Osteocyte (in vitro differentiated cells): ENCODE results near the gene TMEM121. TPM values are rescaled to one million over a fixed set of nuclear protein-coding genes. Genes with fewer than 3 reads are reported as not detected.

Source experiments
- DNase-seq: peaks from one replicate; pipeline ENCODE4 v3.0.0; 2021; ENCODE audit warnings: mixed read lengths; ENCODE audit not compliant: unreplicated experiment; ENCODE audit errors: extremely low spot score
- H3K27ac Mint-ChIP-seq: one replicate; pipeline ENCODE4 v1.8.0; 2021; ENCODE audit warnings: mild to moderate bottlenecking, mixed read lengths; ENCODE audit not compliant: unreplicated experiment
- H3K27me3 Mint-ChIP-seq: one replicate; pipeline ENCODE4 v1.8.0; 2021; ENCODE audit warnings: mixed read lengths; ENCODE audit not compliant: unreplicated experiment
- H3K36me3 Mint-ChIP-seq: one replicate; pipeline ENCODE4 v1.8.0; 2021; ENCODE audit warnings: mixed read lengths; ENCODE audit not compliant: unreplicated experiment
- H3K4me1 Mint-ChIP-seq: one replicate; pipeline ENCODE4 v1.8.0; 2021; ENCODE audit warnings: mixed read lengths; ENCODE audit not compliant: unreplicated experiment
- H3K4me3 Mint-ChIP-seq: one replicate; pipeline ENCODE4 v1.8.0; 2021; ENCODE audit warnings: mild to moderate bottlenecking, moderate library complexity, mixed read lengths; ENCODE audit not compliant: unreplicated experiment
- H3K9me3 Mint-ChIP-seq: one replicate; pipeline ENCODE4 v1.8.0; 2021; ENCODE audit warnings: mixed read lengths; ENCODE audit not compliant: unreplicated experiment
- CTCF ChIP-seq: fragments of 200-600 bp; sonication (generic); IDR thresholded peaks from 2 replicates; pipeline ENCODE4 v1.5.0; 2021; ENCODE audit warnings: antibody characterized with exemption, mild to moderate bottlenecking, moderate library complexity
- total RNA-seq: library from RNA; stranded (reverse); gene quantifications from 2 replicates; pipeline ENCODE4 v1.2.1, GENCODE V29; 2021

The TMEM121 gene
- total RNA-seq, 1 donor from 2014 or later: 3.3 TPM

- TF ChIP-seq CTCF: peak; percentile 94
- DNase-seq: peak; percentile 100
- Mint-ChIP-seq H3K27ac (peak within 1 kb of the TSS; percentile 91), H3K4me3 (peak within 1 kb of the TSS; percentile 71), H3K4me1 (peaks cover 20% of the 10 kb centered on the region), H3K27me3 (no peaks in the 10 kb centered on the region), H3K9me3 (no peaks in the 10 kb centered on the region), H3K36me3 (no peaks in the 10 kb centered on the region)
Measured at GRCh38 chr14:105490572-105491365, 35.6 kb upstream of the TMEM121 start, which contains the start of gene TEDC1. Gene TEDC1 (plus strand): TSS chr14:105491246. CDS start chr14:105491376, 130 bp downstream.

DNA sequence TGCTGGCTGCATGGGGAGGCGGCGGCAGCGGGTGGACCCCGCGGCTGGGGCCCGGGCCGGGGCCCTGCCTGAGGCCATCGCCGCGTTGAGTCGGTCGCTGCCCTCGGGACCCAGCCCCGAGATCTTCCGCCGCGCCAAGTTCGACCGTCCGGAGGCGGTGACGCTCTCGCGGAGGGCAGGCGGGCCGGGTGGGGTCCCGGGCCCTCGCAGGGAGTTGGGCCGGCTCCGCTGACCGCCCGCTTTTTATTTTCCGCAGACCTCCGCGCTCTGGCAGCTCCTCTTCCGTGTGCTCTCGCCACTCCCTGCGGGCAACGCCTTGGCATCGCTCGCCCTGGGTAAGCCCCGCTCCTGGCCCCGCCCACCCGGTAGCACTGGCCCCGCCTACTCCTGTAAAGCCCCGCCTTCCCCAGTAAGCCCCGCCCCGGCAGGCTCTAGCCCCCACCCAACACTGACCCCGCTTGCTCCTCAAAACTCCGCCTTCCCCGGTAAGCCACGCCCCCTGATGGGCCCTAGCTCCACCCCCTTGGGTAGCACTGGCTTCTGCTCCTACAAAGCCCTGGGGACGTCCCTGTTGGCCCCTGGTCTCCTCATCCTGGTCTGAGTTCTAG lies 34.9 kb upstream of the TMEM121 start:
- TF ChIP-seq CTCF: no peak
- no peak for DNase-seq
- Mint-ChIP-seq H3K4me3 (peak overlapping the region; percentile 71), H3K27ac (peak overlapping the region; percentile 91), H3K4me1 (peaks cover 18% of the 10 kb centered on the region), H3K27me3 (no peaks in the 10 kb centered on the region), H3K36me3 (no peaks in the 10 kb centered on the region), H3K9me3 (no peaks in the 10 kb centered on the region)

- Mint-ChIP-seq H3K36me3 (no peaks in the 10 kb centered on the region), H3K27me3 (no peaks in the 10 kb centered on the region), H3K9me3 (no peaks in the 10 kb centered on the region), H3K4me1 (peaks cover 16% of the 10 kb centered on the region), H3K4me3 (peak overlapping the region; percentile 71), H3K27ac (peak overlapping the region; percentile 81)
- no peak for TF ChIP-seq CTCF
- DNase-seq: no peak
Measured at GRCh38 chr14:105492031-105492970, 34.1 kb upstream of the TMEM121 start.

DNA sequence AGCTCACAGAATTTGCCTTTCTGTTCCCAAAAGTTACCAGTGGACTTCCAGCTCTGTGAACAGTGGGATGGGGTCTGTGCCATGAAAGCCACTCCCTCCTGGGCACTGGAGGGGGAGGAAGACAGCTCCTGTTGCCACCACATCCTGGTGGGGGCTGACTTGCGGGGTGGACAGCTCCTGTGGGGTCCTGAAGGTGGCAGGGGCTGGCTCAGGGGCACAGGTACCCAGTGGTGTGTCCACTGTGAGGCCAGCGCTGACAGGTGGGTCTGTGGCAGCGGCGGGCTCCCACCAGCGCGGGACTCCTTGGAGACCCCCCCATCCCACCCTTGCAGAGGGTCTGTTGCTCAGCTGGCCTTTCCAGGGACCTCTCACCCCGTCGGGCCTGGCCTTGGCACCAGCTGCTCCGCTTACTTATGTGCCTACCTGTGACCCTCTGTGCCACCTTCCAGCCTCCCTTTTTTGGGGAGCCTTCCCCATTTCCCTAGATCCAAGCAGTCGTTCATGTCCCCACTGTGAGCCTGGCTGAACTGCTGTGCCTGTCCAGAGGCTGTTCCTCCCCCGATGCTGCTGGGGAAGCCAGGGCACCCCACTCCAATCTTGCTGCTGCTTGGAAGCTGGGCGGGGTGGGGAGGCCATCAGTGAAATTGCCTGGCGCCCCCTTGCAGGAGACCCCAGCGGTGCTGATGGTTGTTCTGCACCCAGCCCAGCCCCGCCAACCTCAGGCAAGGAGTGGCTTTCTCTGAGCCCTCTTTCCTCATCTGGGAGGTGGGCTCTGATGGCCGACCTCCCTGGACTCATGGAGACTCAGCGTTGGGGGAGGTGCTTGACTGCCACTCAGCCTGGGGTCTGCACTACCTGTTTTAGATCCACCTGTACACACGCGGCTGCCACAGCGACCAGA lies 33.2 kb upstream of the TMEM121 start:
- no peaks in the 10 kb centered on the region for H3K36me3 Mint-ChIP-seq
- TF ChIP-seq CTCF: no peak
- no peak for DNase-seq
- peaks cover 16% of the 10 kb centered on the region for H3K4me1 Mint-ChIP-seq
- H3K4me3 Mint-ChIP-seq: no peak overlapping the region
- no peaks in the 10 kb centered on the region for H3K9me3 Mint-ChIP-seq
- H3K27ac Mint-ChIP-seq: no peak overlapping the region
- no peaks in the 10 kb centered on the region for H3K27me3 Mint-ChIP-seq
